Measurements from ENCODE around the gene PCLO.

DNA sequence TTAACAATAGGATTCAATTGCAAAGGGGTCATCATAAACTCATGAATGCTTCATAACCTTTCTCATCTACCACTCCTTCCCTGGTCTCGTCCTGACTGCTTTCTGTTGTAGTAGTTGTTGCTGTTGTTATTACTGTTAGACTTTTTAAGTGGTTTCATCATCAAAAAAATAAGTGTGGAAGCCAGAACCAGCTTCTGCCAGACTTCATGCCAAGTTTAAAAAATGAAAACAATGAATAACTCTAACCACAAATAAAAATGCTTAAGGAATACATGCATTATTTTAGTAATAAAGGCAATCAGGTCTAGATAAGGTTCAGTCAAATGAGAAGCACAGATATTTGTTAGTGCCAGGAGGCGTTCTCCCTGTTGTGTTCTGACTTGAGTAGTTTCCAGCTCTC, 85.4 kb downstream of the PCLO start:
- TF ChIP-seq POLR2A (IDR thresholded peaks at IDR 0.05; ENCODE audit: low read length) (no peak), JUN (IDR thresholded peaks at IDR 0.05) (no peak), SREBF2 (IDR thresholded peaks at IDR 0.05) (no peak), CEBPB (IDR thresholded peaks at IDR 0.05) (no peak), EP300 (IDR thresholded peaks at IDR 0.05) (no peak)
- TF ChIP-seq, protein P1, sequence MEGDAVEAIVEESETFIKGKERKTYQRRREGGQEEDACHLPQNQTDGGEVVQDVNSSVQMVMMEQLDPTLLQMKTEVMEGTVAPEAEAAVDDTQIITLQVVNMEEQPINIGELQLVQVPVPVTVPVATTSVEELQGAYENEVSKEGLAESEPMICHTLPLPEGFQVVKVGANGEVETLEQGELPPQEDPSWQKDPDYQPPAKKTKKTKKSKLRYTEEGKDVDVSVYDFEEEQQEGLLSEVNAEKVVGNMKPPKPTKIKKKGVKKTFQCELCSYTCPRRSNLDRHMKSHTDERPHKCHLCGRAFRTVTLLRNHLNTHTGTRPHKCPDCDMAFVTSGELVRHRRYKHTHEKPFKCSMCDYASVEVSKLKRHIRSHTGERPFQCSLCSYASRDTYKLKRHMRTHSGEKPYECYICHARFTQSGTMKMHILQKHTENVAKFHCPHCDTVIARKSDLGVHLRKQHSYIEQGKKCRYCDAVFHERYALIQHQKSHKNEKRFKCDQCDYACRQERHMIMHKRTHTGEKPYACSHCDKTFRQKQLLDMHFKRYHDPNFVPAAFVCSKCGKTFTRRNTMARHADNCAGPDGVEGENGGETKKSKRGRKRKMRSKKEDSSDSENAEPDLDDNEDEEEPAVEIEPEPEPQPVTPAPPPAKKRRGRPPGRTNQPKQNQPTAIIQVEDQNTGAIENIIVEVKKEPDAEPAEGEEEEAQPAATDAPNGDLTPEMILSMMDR (IDR thresholded peaks at IDR 0.05): no peak
- TF ChIP-seq, protein P2, sequence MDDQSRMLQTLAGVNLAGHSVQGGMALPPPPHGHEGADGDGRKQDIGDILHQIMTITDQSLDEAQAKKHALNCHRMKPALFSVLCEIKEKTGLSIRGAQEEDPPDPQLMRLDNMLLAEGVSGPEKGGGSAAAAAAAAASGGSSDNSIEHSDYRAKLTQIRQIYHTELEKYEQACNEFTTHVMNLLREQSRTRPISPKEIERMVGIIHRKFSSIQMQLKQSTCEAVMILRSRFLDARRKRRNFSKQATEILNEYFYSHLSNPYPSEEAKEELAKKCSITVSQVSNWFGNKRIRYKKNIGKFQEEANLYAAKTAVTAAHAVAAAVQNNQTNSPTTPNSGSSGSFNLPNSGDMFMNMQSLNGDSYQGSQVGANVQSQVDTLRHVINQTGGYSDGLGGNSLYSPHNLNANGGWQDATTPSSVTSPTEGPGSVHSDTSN (IDR thresholded peaks at IDR 0.05): no peak

All from A549 (cell line).